ENCODE data around the gene ZNF407.

The ZNF407 gene

DNA sequence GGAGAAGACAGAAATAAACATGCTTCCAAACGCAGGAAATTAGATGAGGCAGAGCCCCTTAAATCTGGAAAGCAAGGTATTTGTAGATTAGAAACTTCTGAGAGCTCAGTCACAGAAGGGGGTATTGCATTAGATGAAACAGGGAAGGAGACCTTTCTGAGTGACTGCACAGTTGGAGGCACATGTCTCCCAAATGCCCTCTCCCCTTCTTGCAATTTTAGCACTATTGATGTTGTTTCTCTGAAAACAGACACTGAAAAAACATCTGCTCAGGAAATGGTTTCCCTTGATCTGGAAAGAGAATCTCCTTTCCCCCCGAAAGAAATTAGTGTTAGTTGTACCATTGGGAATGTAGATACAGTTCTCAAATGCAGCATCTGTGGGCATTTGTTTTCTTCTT is 33.5 kb downstream of the ZNF407 start:
- DNase-seq (ENCODE audit: low read depth, low spot score) = no peak

DNA sequence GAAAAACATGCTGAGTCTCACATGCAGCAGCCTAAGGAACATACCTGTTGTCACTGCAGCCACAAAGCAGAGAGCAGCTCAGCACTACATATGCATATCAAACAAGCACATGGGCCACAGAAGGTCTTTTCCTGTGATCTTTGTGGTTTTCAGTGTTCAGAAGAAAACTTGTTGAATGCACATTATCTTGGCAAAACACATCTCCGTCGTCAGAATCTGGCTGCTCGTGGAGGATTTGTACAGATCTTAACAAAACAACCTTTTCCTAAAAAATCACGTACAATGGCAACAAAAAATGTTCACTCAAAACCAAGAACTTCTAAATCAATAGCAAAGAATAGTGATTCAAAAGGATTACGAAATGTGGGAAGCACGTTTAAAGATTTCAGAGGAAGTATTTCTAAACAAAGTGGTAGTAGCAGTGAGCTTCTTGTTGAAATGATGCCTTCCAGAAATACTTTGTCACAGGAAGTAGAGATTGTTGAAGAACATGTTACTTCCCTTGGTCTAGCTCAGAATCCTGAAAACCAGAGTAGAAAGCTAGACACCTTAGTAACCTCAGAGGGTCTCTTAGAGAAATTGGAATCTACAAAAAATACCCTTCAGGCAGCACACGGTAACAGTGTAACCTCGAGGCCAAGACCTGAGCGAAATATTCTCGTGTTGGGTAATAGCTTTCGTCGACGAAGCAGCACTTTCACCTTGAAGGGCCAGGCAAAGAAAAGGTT is 34.1 kb downstream of the ZNF407 start:
- peak; percentile 55 for DNase-seq (ENCODE audit: low read depth, low spot score)

DNA sequence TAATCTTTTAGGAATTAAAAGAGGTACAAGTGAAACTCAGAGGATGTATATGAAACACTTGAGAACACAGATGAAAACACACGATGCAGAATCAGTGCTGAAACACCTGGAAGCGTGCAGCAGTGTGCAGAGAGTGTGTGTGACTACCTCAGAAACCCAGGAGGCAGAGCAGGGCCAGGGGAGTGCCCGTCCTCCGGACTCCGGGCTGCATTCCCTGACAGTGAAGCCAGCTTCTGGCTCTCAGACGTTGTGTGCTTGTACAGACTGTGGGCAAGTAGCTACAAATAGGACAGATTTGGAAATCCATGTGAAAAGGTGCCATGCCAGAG is 34.6 kb downstream of the ZNF407 start:
- DNase-seq (ENCODE audit: low read depth, low spot score) = no peak

DNA sequence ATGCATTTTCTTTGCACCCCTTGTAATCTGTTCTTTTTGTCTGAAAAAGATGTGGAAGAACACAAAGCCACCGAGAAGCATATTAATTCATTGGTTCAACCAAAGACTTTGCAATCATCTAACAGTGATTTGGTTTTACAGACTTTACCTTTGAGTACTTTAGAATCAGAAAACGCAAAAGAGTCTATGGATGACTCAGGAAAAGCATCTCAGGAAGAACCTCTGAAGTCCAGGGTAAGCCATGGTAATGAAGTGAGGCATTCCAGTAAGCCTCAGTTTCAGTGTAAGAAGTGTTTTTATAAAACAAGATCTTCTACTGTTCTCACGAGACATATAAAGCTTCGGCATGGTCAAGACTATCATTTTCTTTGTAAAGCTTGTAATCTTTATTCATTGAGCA is 35.2 kb downstream of the ZNF407 start:
- DNase-seq (ENCODE audit: low read depth, low spot score) = no peak

DNA sequence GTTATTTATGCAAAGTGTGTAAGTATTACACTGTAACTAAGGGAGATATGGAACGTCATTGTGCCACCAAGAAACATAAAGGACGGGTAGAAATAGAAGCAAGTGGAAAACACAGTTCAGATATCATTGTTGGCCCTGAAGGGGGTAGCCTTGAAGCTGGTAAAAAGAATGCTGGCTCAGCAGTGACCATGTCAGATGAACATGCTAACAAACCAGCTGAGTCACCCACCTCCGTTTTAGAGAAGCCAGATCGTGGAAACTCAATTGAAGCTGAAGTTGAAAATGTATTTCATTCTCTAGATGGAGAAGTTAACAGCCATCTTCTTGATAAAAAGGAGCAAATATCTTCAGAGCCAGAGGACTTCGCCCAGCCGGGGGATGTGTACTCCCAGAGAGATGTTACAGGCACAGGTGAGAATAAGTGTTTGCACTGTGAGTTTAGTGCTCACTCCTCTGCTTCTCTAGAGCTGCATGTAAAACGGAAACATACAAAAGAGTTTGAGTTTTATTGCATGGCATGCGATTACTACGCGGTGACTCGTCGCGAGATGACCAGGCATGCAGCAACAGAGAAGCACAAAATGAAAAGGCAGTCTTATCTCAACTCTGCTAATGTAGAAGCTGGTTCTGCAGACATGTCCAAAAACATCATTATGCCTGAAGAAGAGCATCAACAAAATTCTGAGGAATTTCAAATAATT is 36.1 kb downstream of the ZNF407 start:
- no peak for DNase-seq (ENCODE audit: low read depth, low spot score)

DNA sequence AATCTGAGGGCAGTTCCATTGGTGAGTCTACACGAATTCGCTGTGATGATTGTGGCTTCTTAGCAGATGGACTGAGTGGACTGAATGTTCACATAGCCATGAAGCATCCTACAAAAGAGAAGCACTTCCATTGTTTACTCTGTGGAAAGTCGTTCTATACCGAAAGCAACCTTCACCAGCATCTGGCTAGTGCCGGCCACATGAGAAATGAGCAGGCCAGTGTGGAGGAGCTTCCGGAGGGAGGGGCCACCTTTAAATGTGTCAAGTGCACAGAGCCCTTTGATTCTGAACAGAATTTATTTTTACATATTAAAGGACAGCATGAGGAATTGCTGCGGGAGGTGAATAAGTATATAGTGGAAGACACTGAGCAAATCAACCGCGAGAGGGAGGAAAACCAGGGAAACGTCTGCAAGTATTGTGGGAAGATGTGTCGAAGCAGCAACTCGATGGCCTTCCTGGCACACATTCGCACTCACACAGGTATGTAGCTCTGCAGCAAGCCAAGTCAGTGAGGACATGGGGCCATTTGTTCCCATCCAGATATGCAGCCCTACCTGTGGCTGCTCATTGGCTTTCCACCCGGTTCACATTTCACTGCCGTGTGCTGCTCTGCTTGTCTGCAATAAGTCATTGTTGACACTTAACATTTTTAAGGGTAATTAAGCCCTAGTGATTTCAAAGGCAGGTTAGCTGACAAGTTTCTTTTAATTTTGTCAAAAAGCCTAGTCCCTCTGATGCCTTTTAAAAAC is 37.7 kb downstream of the ZNF407 start:
- DNase-seq (ENCODE audit: low read depth, low spot score) = no peak

DNA sequence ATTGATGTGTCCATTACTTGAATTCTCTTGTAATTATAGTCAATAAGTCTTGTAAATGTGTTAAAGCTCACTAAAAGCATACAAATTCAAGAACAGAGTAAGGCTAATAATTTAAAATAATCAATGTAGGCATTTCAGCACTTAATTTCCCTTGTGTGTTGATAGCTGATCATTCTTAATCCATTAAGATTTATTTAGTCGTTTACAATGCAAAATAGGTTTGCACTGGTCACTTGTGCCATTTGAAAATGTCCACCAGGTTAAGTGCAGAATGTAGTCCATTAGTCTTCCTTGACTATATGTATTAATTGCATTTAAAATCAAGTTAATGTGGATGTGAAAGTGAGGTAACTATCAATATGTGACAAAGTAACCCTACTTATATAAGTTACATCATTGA is 39.4 kb downstream of the ZNF407 start:
- DNase-seq (ENCODE audit: low read depth, low spot score) = no peak

DNA sequence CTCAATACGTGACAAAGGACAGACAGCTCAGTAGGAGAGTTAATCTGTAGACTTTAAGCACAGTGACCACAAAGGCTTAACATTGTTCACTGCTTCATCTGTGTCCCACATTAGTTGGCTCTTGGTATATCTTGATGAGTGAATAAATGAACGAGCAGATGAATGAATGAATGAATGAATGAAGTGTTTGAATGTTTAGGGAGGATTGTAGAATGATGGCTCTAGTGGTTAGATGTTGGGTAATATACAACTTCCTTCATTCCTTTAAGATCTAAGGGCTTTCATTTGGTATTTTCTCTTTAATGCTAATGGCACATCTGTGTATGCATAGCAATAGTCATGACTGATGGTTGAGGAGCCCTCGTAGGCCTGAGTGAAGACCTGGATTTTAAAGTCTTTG is 40.5 kb downstream of the ZNF407 start:
- DNase-seq (ENCODE audit: low read depth, low spot score) = no peak

DNA sequence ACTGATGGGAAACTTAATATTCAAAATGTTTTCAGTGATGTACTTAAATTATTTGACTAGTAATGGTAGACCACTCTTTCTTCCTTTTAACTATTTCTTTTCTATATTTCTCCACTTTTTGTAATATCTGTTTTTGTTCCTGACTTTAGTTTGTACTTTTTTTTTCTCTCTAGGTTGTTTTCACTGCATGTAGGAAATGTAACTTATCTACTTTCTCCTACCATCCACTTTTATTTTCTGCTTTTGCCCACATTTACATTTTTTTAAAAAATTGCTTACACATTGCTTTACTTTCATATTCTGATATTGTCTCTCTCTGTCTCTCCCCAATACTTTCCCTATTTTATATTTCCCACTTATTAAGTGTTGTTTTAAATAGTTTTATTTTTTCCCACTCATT is 47.0 kb downstream of the ZNF407 start:
- DNase-seq (ENCODE audit: low read depth, low spot score) = no peak

DNA sequence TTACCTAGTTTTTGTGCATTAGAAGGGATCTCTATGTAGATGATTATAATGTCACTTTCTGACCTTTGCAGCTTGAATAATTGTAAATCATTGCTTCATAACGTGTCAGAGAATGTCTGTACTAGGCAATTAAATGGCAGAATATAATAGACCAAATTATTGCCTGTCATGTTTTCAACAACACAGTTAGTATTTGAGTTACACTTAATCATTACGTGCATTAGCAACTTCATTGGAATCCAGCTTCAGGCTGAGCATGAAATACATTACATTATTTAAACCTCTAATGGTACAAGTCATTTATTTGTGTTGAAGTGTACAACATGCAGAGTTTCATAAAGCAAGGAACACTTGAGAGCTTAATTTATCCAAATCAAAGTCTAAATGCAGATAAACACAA is 48.0 kb downstream of the ZNF407 start:
- no peak for DNase-seq (ENCODE audit: low read depth, low spot score)

DNA sequence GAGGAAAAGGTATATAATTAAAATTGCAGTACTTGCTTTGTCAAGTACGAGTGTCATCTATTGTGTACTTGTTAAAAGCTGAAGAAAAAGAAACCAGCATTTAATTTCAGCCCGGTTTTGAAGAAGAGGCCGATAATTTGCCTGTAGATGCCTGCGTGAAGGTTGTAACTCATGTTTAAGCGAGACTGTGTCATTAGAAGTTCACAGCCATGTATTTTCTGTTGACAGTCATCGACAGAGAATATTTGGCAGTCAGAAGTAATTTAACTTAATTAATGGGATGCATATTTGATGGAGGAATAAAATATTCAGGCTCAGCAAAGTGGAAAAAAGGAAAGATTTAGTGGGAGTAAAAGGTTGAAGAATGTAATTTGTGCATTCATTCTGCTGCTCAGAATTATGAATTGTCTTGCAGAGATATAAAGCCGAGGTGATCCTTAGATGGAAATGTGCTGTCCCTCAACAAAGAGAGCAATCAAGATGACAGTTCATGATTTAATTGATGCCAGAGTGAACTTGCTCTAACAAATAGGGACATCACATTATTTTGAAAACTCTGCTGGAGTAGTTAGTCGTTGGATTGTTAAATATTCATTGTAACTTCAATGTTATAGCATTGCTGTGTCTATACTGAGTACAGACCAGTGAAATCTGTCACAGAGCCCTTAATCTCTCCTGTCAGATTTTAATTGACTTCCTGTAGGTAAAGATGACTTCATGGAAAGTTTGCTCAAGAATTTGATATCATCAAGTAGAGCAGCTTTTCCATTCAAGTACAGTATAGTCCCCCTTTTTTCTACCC is 53.9 kb downstream of the ZNF407 start:
- no peak for DNase-seq (ENCODE audit: low read depth, low spot score)

DNA sequence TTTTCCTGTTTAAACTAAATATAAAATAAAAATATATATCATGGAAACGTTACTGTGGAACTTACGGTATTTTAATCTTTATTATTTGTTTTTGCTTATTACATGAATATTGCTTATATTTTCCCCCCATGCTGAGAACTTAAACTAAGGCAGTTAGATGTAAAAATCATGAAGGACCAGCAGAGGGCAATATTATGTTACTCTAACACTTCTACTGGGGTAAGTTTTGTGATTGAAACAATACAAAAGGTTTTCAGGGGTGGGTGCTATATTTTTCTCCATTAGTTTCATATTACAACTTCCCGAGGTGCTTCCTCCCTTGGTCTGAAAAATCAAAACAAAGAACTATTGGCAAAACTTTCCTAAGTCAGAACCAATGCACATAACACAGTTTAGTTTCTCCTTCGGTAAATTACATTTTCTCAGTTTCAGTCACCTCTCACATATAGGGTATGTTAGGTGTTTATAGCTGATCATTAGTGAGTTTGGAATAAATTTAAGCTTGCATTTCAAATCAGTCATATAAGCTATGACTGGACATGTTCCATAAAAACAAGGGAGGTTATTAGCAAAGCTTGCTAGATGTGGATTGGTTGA is 54.8 kb downstream of the ZNF407 start:
- DNase-seq (ENCODE audit: low read depth, low spot score) = peak; percentile 61

DNA sequence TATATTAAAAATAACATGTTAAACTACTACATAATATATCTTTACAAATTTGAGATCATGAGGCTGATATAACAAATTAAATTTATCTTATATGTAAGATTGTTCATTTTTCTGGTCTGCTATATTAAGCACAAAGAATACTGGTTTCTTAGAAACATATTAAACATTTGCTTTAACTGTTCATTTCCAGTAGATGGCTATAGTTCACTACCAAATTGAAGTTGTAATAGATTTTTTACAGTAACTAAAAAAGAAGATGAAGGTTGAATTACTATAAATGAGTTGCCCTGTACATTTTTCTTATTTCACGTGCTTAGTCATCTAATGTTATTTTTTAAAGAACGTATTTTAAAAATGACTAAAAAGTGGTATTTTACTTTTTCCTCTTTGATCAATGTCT is 57.0 kb downstream of the ZNF407 start:
- DNase-seq (ENCODE audit: low read depth, low spot score) = peak; percentile 24

DNA sequence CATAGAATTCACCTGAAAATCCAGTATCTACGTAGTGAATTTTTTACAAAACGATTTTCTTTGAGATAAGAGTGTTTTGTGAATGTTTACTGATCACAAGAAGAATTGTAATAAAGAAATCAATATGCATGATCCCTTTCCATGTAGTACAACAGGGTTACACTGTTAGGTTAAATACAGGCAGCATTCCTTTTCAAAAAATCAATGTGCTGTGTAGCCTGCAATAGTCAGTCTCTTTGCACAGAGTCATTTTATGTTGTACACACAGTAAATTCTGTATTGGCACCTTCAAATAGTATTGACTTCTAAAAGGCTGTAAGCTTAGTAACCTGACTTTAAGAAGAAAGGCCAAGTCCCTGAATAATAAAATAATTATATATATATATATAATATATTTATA is 63.3 kb downstream of the ZNF407 start:
- DNase-seq (ENCODE audit: low read depth, low spot score) = no peak

DNA sequence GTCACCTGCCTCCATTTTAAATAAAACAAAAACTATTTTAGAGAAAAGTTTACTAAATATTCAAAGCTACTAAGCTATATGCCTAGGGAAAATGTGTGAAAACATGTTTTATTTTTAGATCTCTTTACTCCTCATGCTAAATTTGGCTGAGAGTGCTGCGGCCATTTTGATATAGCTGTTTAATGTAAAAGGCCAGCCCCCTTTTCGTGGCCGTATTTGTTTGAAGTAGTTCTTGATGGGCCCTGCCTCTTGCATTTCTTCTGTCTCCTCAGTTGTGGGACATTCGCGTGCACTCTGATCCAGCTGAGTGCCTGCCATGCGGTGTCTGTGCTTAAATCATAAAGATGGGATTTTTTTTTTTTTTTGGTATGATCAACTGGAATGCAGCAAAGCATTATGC is 64.0 kb downstream of the ZNF407 start:
- DNase-seq (ENCODE audit: low read depth, low spot score) = no peak

DNA sequence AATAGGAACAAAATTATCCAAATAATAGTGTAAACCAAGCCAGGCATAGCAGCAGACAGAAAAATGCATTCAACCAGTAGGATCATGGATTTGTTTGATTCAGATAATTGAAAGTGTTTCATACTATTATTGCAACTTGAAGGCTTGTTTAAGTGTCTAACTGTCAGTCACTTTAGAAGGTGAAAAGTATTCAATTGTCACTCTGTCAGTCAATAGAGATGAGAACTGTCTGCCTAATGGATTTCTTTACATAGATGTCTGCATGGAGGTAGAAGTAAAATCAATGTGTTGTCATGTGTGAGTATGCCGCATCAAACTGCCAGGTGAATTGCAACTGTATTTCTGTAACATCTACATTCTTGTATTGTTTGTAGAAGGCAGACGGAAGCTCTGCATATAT is 65.0 kb downstream of the ZNF407 start:
- DNase-seq (ENCODE audit: low read depth, low spot score) = no peak

DNA sequence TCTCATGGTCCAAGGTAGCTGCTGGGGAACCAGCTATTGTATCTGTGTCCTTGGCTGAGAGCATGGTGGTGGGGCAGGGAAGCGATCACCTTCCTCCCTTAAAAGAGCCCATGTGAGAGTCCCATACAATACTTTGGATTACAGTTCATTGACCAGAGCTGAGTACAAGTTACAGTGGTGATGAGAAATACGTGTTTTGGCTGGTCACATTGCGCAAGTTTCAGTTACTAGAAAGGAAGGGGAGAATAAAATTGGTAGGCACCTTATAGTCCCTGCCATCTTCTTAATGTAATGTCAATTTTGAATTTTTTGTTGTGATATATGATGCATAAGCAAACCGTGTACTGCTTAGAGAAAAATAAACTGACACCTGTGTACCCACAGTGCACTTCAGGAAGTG is 67.7 kb downstream of the ZNF407 start:
- DNase-seq (ENCODE audit: low read depth, low spot score) = no peak

DNA sequence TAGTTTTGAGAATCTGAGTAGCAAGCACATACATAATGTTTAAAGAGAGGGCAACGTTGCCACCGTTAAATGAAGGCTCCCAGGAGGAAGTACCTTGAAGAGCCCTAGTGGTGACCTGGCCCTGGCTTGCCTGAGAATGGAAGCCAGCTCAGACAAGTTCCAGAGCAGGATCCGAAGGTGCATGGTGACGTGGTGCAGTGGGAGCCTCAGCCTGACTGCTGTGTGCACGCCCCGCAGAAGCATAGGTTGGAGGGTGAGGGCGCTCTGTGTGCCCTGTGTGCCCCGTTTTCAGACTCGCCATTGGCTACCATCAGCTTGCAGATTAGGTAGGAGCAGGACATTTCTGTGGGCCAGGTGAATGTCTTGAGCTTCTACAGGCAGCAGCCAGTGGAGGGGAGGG is 68.2 kb downstream of the ZNF407 start:
- DNase-seq (ENCODE audit: low read depth, low spot score) = no peak

DNA sequence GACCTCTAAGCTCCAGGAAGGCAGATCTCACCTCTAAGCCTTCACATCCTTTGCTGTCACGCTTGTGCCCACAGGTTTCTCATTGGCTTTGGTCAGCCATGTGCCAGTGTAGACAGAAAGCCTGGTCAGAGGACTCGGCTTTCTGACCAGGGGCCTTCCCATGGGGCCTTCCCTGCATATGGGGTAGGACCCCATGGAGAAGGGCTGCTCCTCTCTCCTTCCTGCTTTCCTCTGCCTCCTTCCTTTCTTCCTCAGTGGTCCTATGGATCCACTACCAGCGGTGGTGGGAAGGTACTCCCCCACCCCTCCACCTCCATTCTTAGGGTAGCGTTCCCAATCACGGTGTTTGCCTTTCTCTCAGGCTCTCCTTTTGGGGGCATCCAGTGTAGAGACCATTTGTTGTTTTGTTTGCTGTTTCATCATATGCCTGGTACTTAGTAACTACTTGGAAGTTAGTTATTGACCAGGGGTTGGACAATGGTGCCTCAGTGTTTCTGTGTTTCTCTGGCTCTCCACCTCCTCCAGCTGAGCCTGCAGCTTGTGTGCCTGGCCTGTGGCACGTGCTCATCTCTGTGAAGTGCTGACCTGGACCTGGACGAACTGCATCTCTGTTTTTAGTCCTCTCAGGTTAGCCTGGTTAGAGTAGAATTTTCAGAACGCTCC is 71.6 kb downstream of the ZNF407 start:
- DNase-seq (ENCODE audit: low read depth, low spot score) = no peak

DNA sequence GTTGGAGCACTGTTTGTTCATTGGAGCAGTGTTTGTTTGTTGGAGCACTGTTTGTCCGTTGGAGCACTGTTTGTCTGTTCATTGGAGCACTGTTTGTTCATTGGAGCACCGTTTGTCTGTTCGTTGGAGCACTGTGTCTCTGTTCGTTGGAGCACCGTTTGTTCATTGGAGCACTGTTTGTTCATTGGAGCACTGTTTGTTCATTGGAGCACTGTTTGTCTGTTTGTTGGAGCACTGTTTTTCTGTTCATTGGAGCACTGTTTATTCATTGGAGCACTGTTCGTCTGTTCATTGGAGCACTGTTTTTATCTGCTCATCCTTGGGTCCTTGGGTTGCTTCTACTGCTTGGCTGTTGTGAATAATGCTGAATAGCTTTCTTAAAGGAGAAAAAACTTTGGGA is 74.7 kb downstream of the ZNF407 start:
- no peak for DNase-seq (ENCODE audit: low read depth, low spot score)

DNA sequence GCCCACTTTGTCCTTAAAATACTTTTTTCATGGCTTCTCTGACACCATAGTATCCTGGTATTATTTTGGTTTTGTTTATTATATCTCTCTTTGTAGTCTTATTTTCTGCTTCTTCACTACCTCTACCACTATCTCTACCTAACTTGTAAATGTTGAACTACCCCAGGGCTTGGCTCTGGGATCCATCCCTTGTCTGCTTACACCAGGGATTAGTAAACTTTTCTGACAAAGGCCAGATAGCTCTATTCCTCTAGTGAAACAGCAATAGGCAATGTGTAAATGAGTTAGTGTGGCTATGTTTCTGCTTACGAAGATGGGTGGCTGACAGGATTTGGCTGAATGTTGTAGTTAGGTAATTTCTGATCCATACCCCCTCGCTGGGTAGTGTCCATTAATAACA is 76.8 kb downstream of the ZNF407 start:
- DNase-seq (ENCODE audit: low read depth, low spot score) = no peak

Measured in astrocyte of the hippocampus (primary cell).